ENCODE results near the gene CERS4. TPM values are rescaled to one million over a fixed set of nuclear protein-coding genes. Genes with fewer than 3 reads are reported as not detected.
"Not testable (repeated sequence)": the region's sequence is repeated elsewhere in the genome, so short reads cannot be mapped to it uniquely, and the experiment has no call there.

The CERS4 gene
- total and polyA plus RNA-seq, 10 of the 15 experiments (the other 5 are each of a cell fraction or from before 2014, with no cell fraction given), result 0.34 to 62.1 (median 20.7) TPM

DNA sequence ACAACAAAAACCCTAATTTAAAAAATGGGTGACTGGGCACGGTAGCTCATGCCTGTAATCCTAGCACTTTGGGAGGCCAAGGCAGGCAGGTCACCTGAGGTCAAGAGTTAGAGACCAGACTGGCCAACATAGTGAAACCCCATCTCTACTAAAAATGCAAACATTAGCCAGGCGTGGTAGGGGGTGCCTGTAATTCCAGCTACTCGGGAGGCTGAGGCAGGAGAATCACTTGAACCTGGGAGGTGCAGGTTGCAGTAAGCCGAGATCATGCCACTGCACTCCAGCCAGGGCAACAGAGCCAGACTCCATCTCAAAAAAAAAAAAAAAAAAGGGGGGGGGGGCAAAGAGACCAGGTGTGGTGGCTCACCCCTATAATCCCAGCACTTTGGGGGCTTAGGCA lies 55.1 kb downstream of the CERS4 start:
- BruUV-seq (replicated peaks); H2AFZ ChIP-seq (ENCODE audit: control insufficient read depth, low read depth, low read length); H3K79me2 ChIP-seq (ENCODE audit: control insufficient read depth, insufficient read depth, low read length); FAIRE-seq; H3K27me3 ChIP-seq (replicated peaks in 1 of 2; ENCODE audit: control insufficient read depth in 2 of 2, insufficient read depth in 2 of 2, low read length in 1 of 2); ATAC-seq; H3K9me3 ChIP-seq (replicated peaks; ENCODE audit: control insufficient read depth, insufficient read depth, low read length); H3K9ac ChIP-seq (ENCODE audit: control insufficient read depth, insufficient read depth, low read length); intact Hi-C loops (cut with micrococcal nuclease; ENCODE audit: unreplicated experiment); DNase-seq (ENCODE audit: low read depth, low spot score); SMC1A ChIA-PET (ENCODE audit: uncharacterized antibody, unreplicated experiment); H3K27ac ChIP-seq (ENCODE audit: control insufficient read depth, insufficient read depth); H3K36me3 ChIP-seq (ENCODE audit: control insufficient read depth in 2 of 2, insufficient read depth in 2 of 2, low read length in 1 of 2); in situ Hi-C loops (cut with MboI); H4K20me1 ChIP-seq (ENCODE audit: control insufficient read depth, insufficient read depth); RAD21 ChIA-PET (ENCODE audit: unreplicated experiment); H3K4me1 ChIP-seq (ENCODE audit: control insufficient read depth, insufficient read depth, low read length); H3K4me2 ChIP-seq (ENCODE audit: control insufficient read depth, insufficient read depth); H3K4me3 ChIP-seq: not testable (repeated sequence)
- WGBS (ENCODE audit: insufficient coverage, insufficient replicate concordance, low lambda C conversion rate, missing lambda C conversion rate), result 88% methylated on average over 4 of the region's 4 CpGs
- POLR2A ChIA-PET, result interaction anchor here (1.1 kb wide), 1 partner anchor 52 kb away, joined by 7 read pairs; no protein-coding TSS in a partner anchor
- CTCF ChIA-PET, result interaction anchor here (0.6 to 1.4 kb wide), 3 partner anchors 70 to 109 kb away, joined by 3 to 4 read pairs (median 4); no protein-coding TSS in a partner anchor

DNA sequence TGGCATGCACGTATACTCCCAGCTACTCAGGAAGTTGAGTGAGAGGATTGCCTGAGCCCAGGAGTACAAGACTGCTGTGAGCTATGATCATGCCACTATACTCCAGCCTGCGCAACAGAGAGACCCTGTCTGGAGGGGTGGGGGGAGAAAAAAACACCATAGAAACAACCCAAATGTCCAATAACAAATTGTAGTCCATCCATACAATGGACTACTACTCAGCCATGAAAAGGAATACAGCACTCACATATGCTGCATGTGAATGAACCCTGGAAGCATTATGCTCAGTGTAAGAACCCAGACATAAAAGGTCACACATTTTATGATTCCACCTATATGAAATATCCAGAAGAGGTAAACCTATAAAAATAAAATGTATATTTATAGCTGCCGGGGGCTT lies 56.7 kb downstream of the CERS4 start:
- 97% methylated on average over 3 of the region's 3 CpGs for WGBS (ENCODE audit: insufficient coverage, insufficient replicate concordance, low lambda C conversion rate, missing lambda C conversion rate)
- intact Hi-C loops (cut with micrococcal nuclease; ENCODE audit: unreplicated experiment) (loop anchor here (5.0 kb wide), 2 partner anchors 56 to 131 kb away; partner anchors contain the start of genes NDUFA7 and RPS28), in situ Hi-C loops (cut with MboI) (no loop called here)
- POLR2A ChIA-PET, result no interaction called here
- CTCF ChIA-PET, result interaction anchor here (0.6 to 0.7 kb wide), 2 partner anchors 240 to 322 kb away, joined by 3 read pairs; partner anchors contain the start of gene TIMM44
- Histone ChIP-seq H3K4me1 (ENCODE audit: control insufficient read depth, insufficient read depth, low read length) (peaks cover 21% of the 10 kb centered on the region), H2AFZ (ENCODE audit: control insufficient read depth, low read depth, low read length) (no peak overlapping the region), H4K20me1 (ENCODE audit: control insufficient read depth, insufficient read depth) (no peaks in the 10 kb centered on the region), H3K4me3 (no peak overlapping the region), H3K9ac (ENCODE audit: control insufficient read depth, insufficient read depth, low read length) (no peak overlapping the region), H3K79me2 (ENCODE audit: control insufficient read depth, insufficient read depth, low read length) (no peaks in the 10 kb centered on the region), H3K27me3 (replicated peaks in 1 of 2; ENCODE audit: control insufficient read depth in 2 of 2, insufficient read depth in 2 of 2, low read length in 1 of 2) (no peaks in the 10 kb centered on the region), H3K36me3 (ENCODE audit: control insufficient read depth in 2 of 2, insufficient read depth in 2 of 2, low read length in 1 of 2) (peaks cover 0 to 5% of the 10 kb centered on the region in 2 experiments; a peak in 3 of 4 replicates), H3K27ac (ENCODE audit: control insufficient read depth, insufficient read depth) (no peak overlapping the region), H3K9me3 (replicated peaks; ENCODE audit: control insufficient read depth, insufficient read depth, low read length) (no peaks in the 10 kb centered on the region), H3K4me2 (ENCODE audit: control insufficient read depth, insufficient read depth) (no peak overlapping the region)
- TF ChIP-seq, protein P1, sequence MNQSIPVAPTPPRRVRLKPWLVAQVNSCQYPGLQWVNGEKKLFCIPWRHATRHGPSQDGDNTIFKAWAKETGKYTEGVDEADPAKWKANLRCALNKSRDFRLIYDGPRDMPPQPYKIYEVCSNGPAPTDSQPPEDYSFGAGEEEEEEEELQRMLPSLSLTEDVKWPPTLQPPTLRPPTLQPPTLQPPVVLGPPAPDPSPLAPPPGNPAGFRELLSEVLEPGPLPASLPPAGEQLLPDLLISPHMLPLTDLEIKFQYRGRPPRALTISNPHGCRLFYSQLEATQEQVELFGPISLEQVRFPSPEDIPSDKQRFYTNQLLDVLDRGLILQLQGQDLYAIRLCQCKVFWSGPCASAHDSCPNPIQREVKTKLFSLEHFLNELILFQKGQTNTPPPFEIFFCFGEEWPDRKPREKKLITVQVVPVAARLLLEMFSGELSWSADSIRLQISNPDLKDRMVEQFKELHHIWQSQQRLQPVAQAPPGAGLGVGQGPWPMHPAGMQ (IDR thresholded peaks at IDR 0.05; ENCODE audit: borderline replicate concordance), result no peak
- no peak for TF ChIP-seq POLR2AphosphoS5 (IDR thresholded peaks at IDR 0.05; ENCODE audit: low read length)
- TF ChIP-seq RUNX3 (IDR thresholded peaks at IDR 0.05; ENCODE audit: low read length), result no peak
- TF ChIP-seq STAT1 (conservative IDR thresholded peaks at IDR 0.05), result no peak
- TF ChIP-seq SIX5 (IDR thresholded peaks at IDR 0.05; ENCODE audit: low read depth, low read length, severe bottlenecking), result no peak
- no peak for TF ChIP-seq JUND (IDR thresholded peaks at IDR 0.05; ENCODE audit: low read depth, low read length)
- BruUV-seq (replicated peaks), result no TSS peak
- SMC1A ChIA-PET (ENCODE audit: uncharacterized antibody, unreplicated experiment), result interaction anchor here (0.6 kb wide), 1 partner anchor 191 kb away, joined by 3 read pairs; no protein-coding TSS in a partner anchor
- DNase-seq (ENCODE audit: low read depth, low spot score), result no peak
- no peak for ATAC-seq
- RAD21 ChIA-PET (ENCODE audit: unreplicated experiment), result no interaction called here
- FAIRE-seq, result no peak
